NCI-H2171 treated with DMSO at 0.1 percent for 48 hours (cell line): ENCODE results near the gene SLC5A11.
"Not testable (repeated sequence)": the region's sequence is repeated elsewhere in the genome, so short reads cannot be mapped to it uniquely, and the experiment has no call there.

Source experiments
- DNase-seq: peaks from one replicate; lab custom pipeline; 2025; lab: John Stamatoyannopoulos, UW

The SLC5A11 gene

GRCh38 chr16:24858219-24859041 is 12.7 kb downstream of the SLC5A11 start:
- no peak for DNase-seq

- no peak for DNase-seq
These were observed 15.7 kb downstream of the SLC5A11 start for GRCh38 chr16:24861461-24861860.

GRCh38 chr16:24863582-24864437 is 18.0 kb downstream of the SLC5A11 start:
- DNase-seq, result no peak

GRCh38 chr16:24869033-24869432 is 23.3 kb downstream of the SLC5A11 start:
- DNase-seq, result no peak

GRCh38 chr16:24871891-24872290 is 26.1 kb downstream of the SLC5A11 start:
- DNase-seq, result no peak

- DNase-seq, result no peak
These were observed 27.3 kb downstream of the SLC5A11 start for GRCh38 chr16:24873028-24873427.

GRCh38 chr16:24875466-24875865 is 29.7 kb downstream of the SLC5A11 start:
- no peak for DNase-seq

GRCh38 chr16:24876231-24876630 is 30.5 kb downstream of the SLC5A11 start:
- no peak for DNase-seq

GRCh38 chr16:24879684-24880083 is 33.9 kb downstream of the SLC5A11 start:
- DNase-seq, result no peak

GRCh38 chr16:24883714-24884151 is 38.0 kb downstream of the SLC5A11 start:
- DNase-seq, result no peak

- DNase-seq, result no peak
These were observed 41.7 kb downstream of the SLC5A11 start for GRCh38 chr16:24887472-24887871.

- DNase-seq, result no peak
These were observed 45.0 kb downstream of the SLC5A11 start for GRCh38 chr16:24890746-24891145.

- DNase-seq, result no peak
These were observed 50.7 kb downstream of the SLC5A11 start for GRCh38 chr16:24896439-24896838.

- not testable (repeated sequence) for DNase-seq
These were observed 51.8 kb downstream of the SLC5A11 start for GRCh38 chr16:24897522-24897921.

- DNase-seq, result no peak
These were observed 54.5 kb downstream of the SLC5A11 start for GRCh38 chr16:24900230-24900629.

GRCh38 chr16:24906199-24906808 is 60.5 kb downstream of the SLC5A11 start:
- no peak for DNase-seq

- no peak for DNase-seq
These were observed 61.1 kb downstream of the SLC5A11 start for GRCh38 chr16:24906901-24907300.

GRCh38 chr16:24908716-24909115 is 63.0 kb downstream of the SLC5A11 start:
- DNase-seq, result no peak

- no peak for DNase-seq
These were observed 64.1 kb downstream of the SLC5A11 start for GRCh38 chr16:24909856-24910255.

- no peak for DNase-seq
These were observed 69.3 kb downstream of the SLC5A11 start for GRCh38 chr16:24915019-24915418.

- DNase-seq, result no peak
These were observed 69.8 kb downstream of the SLC5A11 start for GRCh38 chr16:24915576-24915975.

- DNase-seq, result no peak
These were observed 71.5 kb downstream of the SLC5A11 start for GRCh38 chr16:24917236-24917635.

GRCh38 chr16:24917891-24918290 is 72.1 kb downstream of the SLC5A11 start:
- no peak for DNase-seq
